IMR-90 (cell line): ENCODE data around the gene APP. TPM values are rescaled to one million over a fixed set of nuclear protein-coding genes. Genes with fewer than 3 reads are reported as not detected.

Experiments used
- ATAC-seq: fragments of 200-7000 bp; cut with Tn5 transposase; 2 replicates; pipeline ENCODE4 v1.9.1; 2020; ENCODE audit warnings: low read depth, mild to moderate bottlenecking, moderate library complexity
- BruUV-seq: library from RNA; stranded (reverse); fragments of 400-500 nt; replicated peaks from 2 replicates; lab custom pipeline; 2021; lab: Mats Ljungman, UMichigan
- CTCF ChIA-PET: fragments of 300-600 bp; formaldehyde crosslinking; extraction: SDS; loops from one replicate; lab custom pipeline; 2021; ENCODE audit warnings: antibody characterized with exemption; lab: Yijun Ruan, JAX
- POLR2A ChIA-PET: fragments of 300-600 bp; sonication (Branson Sonifier 250); formaldehyde crosslinking; loops from one replicate; lab custom pipeline; 2022; ENCODE audit warnings: antibody characterized with exemption; ENCODE audit not compliant: unreplicated experiment; lab: Charles Lee
- DNase-seq: peaks from one replicate; pipeline ENCODE4 v3.0.0; 2013
- H2AFZ ChIP-seq: replicated peaks from 2 replicates; pipeline ENCODE3; 2013; ENCODE audit warnings: low read length, mild to moderate bottlenecking; ENCODE audit not compliant: poor library complexity
- H2AK5ac ChIP-seq: 2 replicates; pipeline ENCODE4 v1.6.1; 2013; ENCODE audit warnings: low read depth, low read length, inconsistent platforms
- H2AK9ac ChIP-seq: replicated peaks from 2 replicates; pipeline ENCODE3; 2013; ENCODE audit warnings: mild to moderate bottlenecking, low read depth, low read length, moderate library complexity; ENCODE audit not compliant: poor library complexity
- H2BK120ac ChIP-seq: 2 replicates; pipeline ENCODE4 v1.6.1; 2013; ENCODE audit warnings: low read depth, low read length, inconsistent platforms
- H2BK15ac ChIP-seq: 3 replicates; pipeline ENCODE4 v1.6.1; 2013; ENCODE audit warnings: low read depth, low read length, inconsistent platforms
- H2BK20ac ChIP-seq: 2 replicates; pipeline ENCODE4 v1.6.1; 2013; ENCODE audit warnings: low read depth, mild to moderate bottlenecking, inconsistent platforms, low read length, moderate library complexity
- H2BK5ac ChIP-seq: 2 replicates; pipeline ENCODE4 v1.6.1; 2013; ENCODE audit warnings: mild to moderate bottlenecking, low read depth, low read length, inconsistent platforms; ENCODE audit not compliant: poor library complexity, severe bottlenecking
- H3K14ac ChIP-seq: replicated peaks from 2 replicates; pipeline ENCODE4 v1.6.1; 2013; ENCODE audit warnings: low read depth, low read length, inconsistent platforms
- H3K18ac ChIP-seq: 2 replicates; pipeline ENCODE4 v1.6.1; 2013; ENCODE audit warnings: low read depth, low read length, control low read depth
- H3K23ac ChIP-seq: 2 replicates; pipeline ENCODE4 v1.6.1; 2013; ENCODE audit warnings: low read depth, low read length, inconsistent platforms
- H3K27ac ChIP-seq: 2 replicates; pipeline ENCODE4 v1.5.1; 2013; ENCODE audit warnings: mild to moderate bottlenecking, control low read depth, low read length; ENCODE audit not compliant: insufficient read depth
- H3K27me3 ChIP-seq: 2 replicates; pipeline ENCODE4 v1.6.1; 2013; ENCODE audit warnings: low read length; ENCODE audit not compliant: control insufficient read depth, insufficient read depth
- H3K36me3 ChIP-seq: 2 replicates; pipeline ENCODE4 v1.6.1; 2013; ENCODE audit warnings: low read length, mixed read lengths; ENCODE audit not compliant: control insufficient read depth, insufficient read depth
- H3K4ac ChIP-seq: 2 replicates; pipeline ENCODE4 v1.6.1; 2013; ENCODE audit warnings: low read depth, low read length, inconsistent platforms
- H3K4me1 ChIP-seq: 2 replicates; pipeline ENCODE4 v1.6.1; 2013; ENCODE audit warnings: low read length, mixed read lengths; ENCODE audit not compliant: control insufficient read depth, insufficient read depth
- H3K4me2 ChIP-seq: 2 replicates; pipeline ENCODE4 v1.6.1; 2013; ENCODE audit warnings: low read depth, mild to moderate bottlenecking, control low read depth, low read length, moderate library complexity
- H3K4me3 ChIP-seq: 2 replicates; pipeline ENCODE4 v1.5.1; 2013; ENCODE audit warnings: low read depth, mild to moderate bottlenecking, control low read depth, low read length, moderate library complexity; ENCODE audit not compliant: insufficient read depth
- H3K56ac ChIP-seq: 2 replicates; pipeline ENCODE4 v1.6.1; 2013; ENCODE audit warnings: low read length, inconsistent platforms; ENCODE audit not compliant: insufficient read depth; ENCODE audit errors: extremely low read depth
- H3K79me1 ChIP-seq, 2 experiments: 2 replicates each; pipeline ENCODE4 v1.6.1; 2013; ENCODE audit warnings: low read length in 2 of 2, inconsistent platforms in 1 of 2, low read depth in 1 of 2
- H3K9ac ChIP-seq: 2 replicates; pipeline ENCODE4 v1.6.1; 2013; ENCODE audit warnings: low read depth, low read length, control low read depth
- H3K9me1 ChIP-seq: 2 replicates; pipeline ENCODE4 v1.6.1; 2013; ENCODE audit warnings: low read length, inconsistent platforms; ENCODE audit not compliant: insufficient read depth
- H3K9me3 ChIP-seq: 2 replicates; pipeline ENCODE4 v1.6.1; 2013; ENCODE audit warnings: low read length; ENCODE audit not compliant: control insufficient read depth, insufficient read depth
- H4K20me1 ChIP-seq: 2 replicates; pipeline ENCODE4 v1.6.1; 2013; ENCODE audit warnings: low read length, inconsistent platforms; ENCODE audit not compliant: insufficient read depth
- H4K5ac ChIP-seq: 2 replicates; pipeline ENCODE4 v1.6.1; 2013; ENCODE audit warnings: mild to moderate bottlenecking, low read depth, low read length, control low read depth
- H4K8ac ChIP-seq, 2 experiments: 2 replicates each; pipeline ENCODE4 v1.6.1; 2013; ENCODE audit warnings: low read depth in 2 of 2, low read length in 2 of 2, control low read depth in 1 of 2, inconsistent platforms in 1 of 2
- H4K91ac ChIP-seq: 2 replicates; pipeline ENCODE4 v1.6.1; 2013; ENCODE audit warnings: low read depth, low read length, inconsistent platforms; ENCODE audit not compliant: insufficient read depth
- FOS ChIP-seq: fragments of 150-350 bp; IDR thresholded peaks from 2 replicates; pipeline ENCODE4 v1.6.1; 2016; ENCODE audit warnings: low read depth, low read length
- MAFK ChIP-seq: IDR thresholded peaks from 2 replicates; pipeline ENCODE4 v1.6.1; 2012; ENCODE audit warnings: low read depth, low read length, improper control_type of control experiment
- RCOR1 ChIP-seq: IDR thresholded peaks from 2 replicates; pipeline ENCODE4 v1.6.1; 2012; ENCODE audit warnings: mild to moderate bottlenecking, low read length, improper control_type of control experiment; ENCODE audit not compliant: insufficient replicate concordance
- RFX5 ChIP-seq: IDR thresholded peaks from 2 replicates; pipeline ENCODE4 v1.8.0; 2012; ENCODE audit warnings: low read depth, mild to moderate bottlenecking, low read length, moderate library complexity
- USF2 ChIP-seq: fragments of 150-350 bp; IDR thresholded peaks from 2 replicates; pipeline ENCODE4 v1.6.1; 2017; ENCODE audit warnings: mild to moderate bottlenecking, antibody characterized with exemption, low read length, low read depth
- WGBS, 2 experiments: methylation state at CpG; one replicate each; pipeline versions ENCODE4 v1.1.5 to v1.1.7; 2013; ENCODE audit warnings: missing lambda C conversion rate in 2 of 2; ENCODE audit not compliant: insufficient read length in 1 of 2; ENCODE audit errors: extremely low coverage in 2 of 2; 5-methylcytosine and 5-hydroxymethylcytosine counted together
- dilution Hi-C: fragments of 300-500 bp; cut with HindIII; formaldehyde crosslinking; loops from one replicate; pipeline ENCODE4 v1.14.3; 2018; ENCODE audit warnings: low sequenced_read_pairs; ENCODE audit not compliant: unreplicated experiment
- in situ Hi-C: fragments of 300-500 bp; cut with MboI; formaldehyde crosslinking; loops from 3 replicates; pipeline ENCODE4 v1.14.3; 2019; ENCODE audit warnings: low sequenced_read_pairs, inconsistent platforms, mixed read lengths
- intact Hi-C: fragments of 100-400 bp; cut with micrococcal nuclease; formaldehyde crosslinking; loops from 2 replicates; pipeline ENCODE4 v1.10.0; 2022
- polyA plus RNA-seq, 3 experiments: library from polyadenylated mRNA; depleted of rRNA; stranded (reverse); fragments of >200 nt; gene quantifications; 2 replicates each; pipeline ENCODE4 v1.2.3, GENCODE V29; 2012; ENCODE audit warnings: low replicate concordance in 1 of 3
- total RNA-seq: library from RNA; depleted of rRNA; stranded (reverse); fragments of >200 nt; gene quantifications from 2 replicates; pipeline ENCODE4 v1.2.3, GENCODE V29; 2012

APP gene
- total and polyA plus RNA-seq, 2 of the 4 experiments (the other 2 are of a cell fraction) = 191 to 530 TPM

- CTCF ChIA-PET = no interaction called here
Measured at GRCh38 chr21:25834381-25834780, 336.2 kb downstream of the APP start.

More at GRCh38 chr21:25834381-25834780, 336.2 kb downstream of the APP start:
- POLR2A ChIA-PET = interaction anchor here (0.6 kb wide), 1 partner anchor 195 kb away, joined by 3 read pairs; the partner anchor contains the start of gene JAM2
- Histone ChIP-seq H3K27me3 (no peaks in the 10 kb centered on the region), H3K9me1 (no peaks in the 10 kb centered on the region), H3K36me3 (no peaks in the 10 kb centered on the region), H3K23ac (no peak overlapping the region), H4K20me1 (no peaks in the 10 kb centered on the region), H3K4me1 (peaks cover 5% of the 10 kb centered on the region), H2AK9ac (no peak overlapping the region), H4K8ac (no peak overlapping the region), H3K4me3 (no peak overlapping the region), H4K5ac (no peak overlapping the region), H3K14ac (no peak overlapping the region), H2AFZ (peak overlapping the region; percentile 23), H3K79me1 (no peaks in the 10 kb centered on the region), H2BK15ac (no peak overlapping the region), H3K4ac (no peak overlapping the region), H3K27ac (no peak overlapping the region), H3K9ac (no peak overlapping the region), H4K91ac (no peak overlapping the region), H3K9me3 (peaks cover 2% of the 10 kb centered on the region; the same call in 1 of the 2 replicates), H3K56ac (no peak overlapping the region), H2BK5ac (no peak overlapping the region), H3K4me2 (no peak overlapping the region), H3K18ac (no peak overlapping the region), H2AK5ac (no peak overlapping the region), H2BK20ac (no peak overlapping the region), H2BK120ac (no peak overlapping the region)
- no peak for DNase-seq
- no TSS peak for BruUV-seq
- no peak for TF ChIP-seq USF2
- TF ChIP-seq MAFK = no peak
- TF ChIP-seq FOS = no peak
- TF ChIP-seq RCOR1 = no peak
- TF ChIP-seq RFX5 = no peak
- WGBS, 2 experiments = no CpG with 5 or more reads among the region's 3 CpGs
- ATAC-seq = no peak
- dilution Hi-C loops (no loop called here), in situ Hi-C loops (no loop called here), intact Hi-C loops (no loop called here)
